Measurements from ENCODE around the gene CEACAM4. TPM values are rescaled to one million over a fixed set of nuclear protein-coding genes. Genes with fewer than 3 reads are reported as not detected.
"Not testable (repeated sequence)": the region's sequence is repeated elsewhere in the genome, so short reads cannot be mapped to it uniquely, and the experiment has no call there.

CEACAM4 gene
- total RNA-seq, 1 experiment from 2014 or later: not detected

- no peak for DNase-seq (ENCODE audit: low spot score)
Measured at GRCh38 chr19:41586064-41586463, 40.8 kb downstream of the CEACAM4 start.

- no peak for DNase-seq (ENCODE audit: low spot score)
Measured at GRCh38 chr19:41584931-41585330, 41.9 kb downstream of the CEACAM4 start.

GRCh38 chr19:41584260-41584810 is 42.5 kb downstream of the CEACAM4 start:
- DNase-seq (ENCODE audit: low spot score): no peak

GRCh38 chr19:41582577-41583182 is 44.2 kb downstream of the CEACAM4 start:
- DNase-seq (ENCODE audit: low spot score): not testable (repeated sequence)

- not testable (repeated sequence) for DNase-seq (ENCODE audit: low spot score)
Measured at GRCh38 chr19:41581068-41581467, 45.8 kb downstream of the CEACAM4 start.

- DNase-seq (ENCODE audit: low spot score): no peak
Measured at GRCh38 chr19:41578886-41579285, 48.0 kb downstream of the CEACAM4 start.

- no peak for DNase-seq (ENCODE audit: low spot score)
Measured at GRCh38 chr19:41577833-41578232, 49.0 kb downstream of the CEACAM4 start.

GRCh38 chr19:41577144-41577830 is 49.6 kb downstream of the CEACAM4 start:
- DNase-seq (ENCODE audit: low spot score): no peak

GRCh38 chr19:41575998-41576397 is 50.9 kb downstream of the CEACAM4 start, which contains the start of gene CEACAM21:
Gene CEACAM21, plus strand, starts transcription at chr19:41576166. Its CDS starts 109 bp downstream, at chr19:41576275.
- no peak for DNase-seq (ENCODE audit: low spot score)

GRCh38 chr19:41570639-41571112 is 56.2 kb downstream of the CEACAM4 start:
- peak; percentile 72 for DNase-seq (ENCODE audit: low spot score)

GRCh38 chr19:41570179-41570578 is 56.7 kb downstream of the CEACAM4 start:
- no peak for DNase-seq (ENCODE audit: low spot score)

- no peak for DNase-seq (ENCODE audit: low spot score)
Measured at GRCh38 chr19:41569481-41570150, 57.3 kb downstream of the CEACAM4 start.

Other genes with a start within 250 kb of the CEACAM4 start
- gene EXOSC5, start 229.7 kb downstream of the CEACAM4 start, total RNA-seq (2014; rRNA removed; shearing (Covaris generic)): 33.5 and 36.7 TPM in 2 replicates
- 34.9 and 45.9 TPM in 2 replicates for gene BCKDHA, start 229.3 kb downstream of the CEACAM4 start, total RNA-seq (2014; rRNA removed; shearing (Covaris generic))
- 1.4 and 2.6 TPM in 2 replicates for gene B3GNT8, start 199.7 kb downstream of the CEACAM4 start, total RNA-seq (2014; rRNA removed; shearing (Covaris generic))
- gene DMAC2, start 187.2 kb downstream of the CEACAM4 start, total RNA-seq (2014; rRNA removed; shearing (Covaris generic)): 56.3 and 66.1 TPM in 2 replicates
- not detected in 2 replicates for gene ERICH4, start 183.9 kb downstream of the CEACAM4 start, total RNA-seq (2014; rRNA removed; shearing (Covaris generic))
- gene CEACAM21, start 50.9 kb downstream of the CEACAM4 start, total RNA-seq (2014; rRNA removed; shearing (Covaris generic)): not detected in 2 replicates
- gene CEACAM7, start 61.2 kb upstream of the CEACAM4 start, total RNA-seq (2014; rRNA removed; shearing (Covaris generic)): not detected in 2 replicates
- not detected in 2 replicates for gene CEACAM5, start 81.6 kb upstream of the CEACAM4 start, total RNA-seq (2014; rRNA removed; shearing (Covaris generic))
- gene CEACAM6, start 128.5 kb upstream of the CEACAM4 start, total RNA-seq (2014; rRNA removed; shearing (Covaris generic)): not detected in 2 replicates
- gene CEACAM3, start 169.5 kb upstream of the CEACAM4 start, total RNA-seq (2014; rRNA removed; shearing (Covaris generic)): not detected in 2 replicates
- gene LYPD4, start 217.6 kb upstream of the CEACAM4 start, total RNA-seq (2014; rRNA removed; shearing (Covaris generic)): not detected in 2 replicates
- not detected in 2 replicates for gene DMRTC2, start 218.0 kb upstream of the CEACAM4 start, total RNA-seq (2014; rRNA removed; shearing (Covaris generic))
- gene RPS19, start 233.2 kb upstream of the CEACAM4 start, total RNA-seq (2014; rRNA removed; shearing (Covaris generic)): 1,133 and 1,859 TPM in 2 replicates

Measured in A172 (cell line).